BJ (cell line): ENCODE data around the gene SCGB1A1. TPM values are rescaled to one million over a fixed set of nuclear protein-coding genes. Genes with fewer than 3 reads are reported as not detected.

Experiments
- CTCF ChIA-PET: fragments of 350-600 bp; formaldehyde crosslinking; extraction: SDS; loops from one replicate; lab custom pipeline; 2021; ENCODE audit warnings: antibody characterized with exemption, inconsistent platforms; lab: Yijun Ruan, JAX
- POLR2A ChIA-PET: fragments of 300-600 bp; sonication (Branson Sonifier 250); formaldehyde crosslinking; extraction: SDS; loops from one replicate; lab custom pipeline; 2021; ENCODE audit warnings: antibody characterized with exemption; lab: Charles Lee
- DNase-seq: peaks from one replicate; pipeline ENCODE4 v3.0.0-alpha.2; 2011; ENCODE audit warnings: low read depth
- H3K27me3 ChIP-seq: 2 replicates; pipeline ENCODE4 v1.6.0; 2011; ENCODE audit warnings: low read length; ENCODE audit not compliant: control insufficient read depth, insufficient read depth
- H3K36me3 ChIP-seq: 2 replicates; pipeline ENCODE4 v1.5.1; 2011; ENCODE audit warnings: low read length; ENCODE audit not compliant: control insufficient read depth, insufficient read depth
- H3K4me3 ChIP-seq: 2 replicates; pipeline ENCODE4 v1.5.1; 2011; ENCODE audit warnings: low read depth, mild to moderate bottlenecking, control low read depth, low read length
- polyA plus RNA-seq: library from polyadenylated mRNA; depleted of rRNA; stranded (reverse); fragments of >200 nt; gene quantifications from 2 replicates; pipeline ENCODE4 v1.2.3, GENCODE V29; 2011
- TF ChIP-seq, protein P1 (sequence below): IDR thresholded peaks from 2 replicates; pipeline ENCODE4 v1.5.1; 2011; ENCODE audit warnings: low read depth, mild to moderate bottlenecking, control low read depth, inconsistent platforms, low read length, moderate library complexity; ENCODE audit not compliant: insufficient read depth

SCGB1A1 gene
- polyA plus RNA-seq, 1 experiment: not detected

- POLR2A ChIA-PET: no interaction called here
- Histone ChIP-seq H3K27me3 (no peaks in the 10 kb centered on the region; the same call in none of the 2 replicates), H3K4me3 (no peak overlapping the region), H3K36me3 (no peaks in the 10 kb centered on the region)
- DNase-seq: no peak
- TF ChIP-seq, protein P1, sequence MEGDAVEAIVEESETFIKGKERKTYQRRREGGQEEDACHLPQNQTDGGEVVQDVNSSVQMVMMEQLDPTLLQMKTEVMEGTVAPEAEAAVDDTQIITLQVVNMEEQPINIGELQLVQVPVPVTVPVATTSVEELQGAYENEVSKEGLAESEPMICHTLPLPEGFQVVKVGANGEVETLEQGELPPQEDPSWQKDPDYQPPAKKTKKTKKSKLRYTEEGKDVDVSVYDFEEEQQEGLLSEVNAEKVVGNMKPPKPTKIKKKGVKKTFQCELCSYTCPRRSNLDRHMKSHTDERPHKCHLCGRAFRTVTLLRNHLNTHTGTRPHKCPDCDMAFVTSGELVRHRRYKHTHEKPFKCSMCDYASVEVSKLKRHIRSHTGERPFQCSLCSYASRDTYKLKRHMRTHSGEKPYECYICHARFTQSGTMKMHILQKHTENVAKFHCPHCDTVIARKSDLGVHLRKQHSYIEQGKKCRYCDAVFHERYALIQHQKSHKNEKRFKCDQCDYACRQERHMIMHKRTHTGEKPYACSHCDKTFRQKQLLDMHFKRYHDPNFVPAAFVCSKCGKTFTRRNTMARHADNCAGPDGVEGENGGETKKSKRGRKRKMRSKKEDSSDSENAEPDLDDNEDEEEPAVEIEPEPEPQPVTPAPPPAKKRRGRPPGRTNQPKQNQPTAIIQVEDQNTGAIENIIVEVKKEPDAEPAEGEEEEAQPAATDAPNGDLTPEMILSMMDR: no peak
- CTCF ChIA-PET: interaction anchor here (0.9 to 1.6 kb wide), 3 partner anchors 9 to 132 kb away, joined by 3 to 5 read pairs (median 4); no protein-coding TSS in a partner anchor
Observed at GRCh38 chr11:62410972-62411371, 7.9 kb upstream of the SCGB1A1 start.

- CTCF ChIA-PET: interaction anchor here (0.9 to 1.6 kb wide), 3 partner anchors 10 to 132 kb away, joined by 3 to 5 read pairs (median 4); no protein-coding TSS in a partner anchor
Observed at GRCh38 chr11:62411524-62411923, 7.3 kb upstream of the SCGB1A1 start.

GRCh38 chr11:62413060-62413696 is 5.7 kb upstream of the SCGB1A1 start:
- no peak for DNase-seq
- H3K27me3 ChIP-seq: no peaks in the 10 kb centered on the region; the same call in none of the 2 replicates
- POLR2A ChIA-PET: no interaction called here
- no peaks in the 10 kb centered on the region for H3K36me3 ChIP-seq
- H3K4me3 ChIP-seq: no peak overlapping the region
- TF ChIP-seq, protein P1: no peak
- CTCF ChIA-PET: interaction anchor here (1.0 to 4.3 kb wide), 4 partner anchors 11 to 147 kb away, joined by 3 to 23 read pairs (median 6); no protein-coding TSS in a partner anchor

More at GRCh38 chr11:62411524-62411923, 7.3 kb upstream of the SCGB1A1 start:
- Histone ChIP-seq H3K4me3 (no peak overlapping the region), H3K27me3 (no peaks in the 10 kb centered on the region; the same call in none of the 2 replicates), H3K36me3 (no peaks in the 10 kb centered on the region)
- TF ChIP-seq, protein P1: no peak
- POLR2A ChIA-PET: no interaction called here
- DNase-seq: no peak

GRCh38 chr11:62416596-62416995 is 2.2 kb upstream of the SCGB1A1 start:
- TF ChIP-seq, protein P1: no peak
- ChIA-PET CTCF (interaction anchor here (4.3 kb wide), 1 partner anchor 8 kb away, joined by 23 read pairs; no protein-coding TSS in a partner anchor), POLR2A (no interaction called here)
- DNase-seq: no peak
- Histone ChIP-seq H3K4me3 (no peak overlapping the region), H3K27me3 (no peaks in the 10 kb centered on the region; the same call in none of the 2 replicates), H3K36me3 (no peaks in the 10 kb centered on the region)

DNA sequence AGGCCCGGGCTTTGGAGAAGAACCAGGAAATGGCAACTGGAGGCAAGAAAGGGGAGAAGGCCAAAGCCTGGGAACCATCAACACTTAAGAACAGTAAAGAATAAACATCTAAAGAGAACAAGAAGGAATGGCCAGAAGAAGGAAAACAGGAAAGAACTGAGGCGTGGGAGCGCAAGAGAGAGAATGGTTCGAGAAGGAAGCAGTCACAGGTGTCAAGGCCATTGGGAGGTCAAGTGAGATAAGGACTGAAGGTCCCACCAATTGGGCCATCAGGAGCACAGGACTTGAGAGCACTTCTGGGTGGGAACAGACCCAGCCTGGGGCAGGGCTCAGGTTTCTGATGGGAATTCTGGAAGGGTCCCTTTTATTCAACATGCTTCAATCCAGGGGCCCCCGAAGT is 697 bp upstream of the SCGB1A1 start:
- H3K27me3 ChIP-seq: no peaks in the 10 kb centered on the region; the same call in none of the 2 replicates
- CTCF ChIA-PET: interaction anchor here (2.1 kb wide), 1 partner anchor 143 kb away, joined by 7 read pairs; no protein-coding TSS in a partner anchor
- POLR2A ChIA-PET: no interaction called here
- no peak overlapping the region for H3K4me3 ChIP-seq
- no peak for DNase-seq
- TF ChIP-seq, protein P1: no peak
- H3K36me3 ChIP-seq: no peaks in the 10 kb centered on the region
